SKM-1 (cell line): ENCODE measurements around the gene RLN3.
A peak's percentile ranks its signal among the peaks of the same experiment; 100 is the strongest.

Experiments
- DNase-seq: peaks from one replicate; lab custom pipeline; 2025; ENCODE audit not compliant: unreplicated experiment; lab: John Stamatoyannopoulos, UW

Gene RLN3

GRCh38 chr19:14027856-14028450, at the start of gene RLN3:
Gene RLN3 (plus strand): TSS chr19:14028148. CDS start chr19:14028205, 57 bp downstream.
- DNase-seq: no peak

DNA sequence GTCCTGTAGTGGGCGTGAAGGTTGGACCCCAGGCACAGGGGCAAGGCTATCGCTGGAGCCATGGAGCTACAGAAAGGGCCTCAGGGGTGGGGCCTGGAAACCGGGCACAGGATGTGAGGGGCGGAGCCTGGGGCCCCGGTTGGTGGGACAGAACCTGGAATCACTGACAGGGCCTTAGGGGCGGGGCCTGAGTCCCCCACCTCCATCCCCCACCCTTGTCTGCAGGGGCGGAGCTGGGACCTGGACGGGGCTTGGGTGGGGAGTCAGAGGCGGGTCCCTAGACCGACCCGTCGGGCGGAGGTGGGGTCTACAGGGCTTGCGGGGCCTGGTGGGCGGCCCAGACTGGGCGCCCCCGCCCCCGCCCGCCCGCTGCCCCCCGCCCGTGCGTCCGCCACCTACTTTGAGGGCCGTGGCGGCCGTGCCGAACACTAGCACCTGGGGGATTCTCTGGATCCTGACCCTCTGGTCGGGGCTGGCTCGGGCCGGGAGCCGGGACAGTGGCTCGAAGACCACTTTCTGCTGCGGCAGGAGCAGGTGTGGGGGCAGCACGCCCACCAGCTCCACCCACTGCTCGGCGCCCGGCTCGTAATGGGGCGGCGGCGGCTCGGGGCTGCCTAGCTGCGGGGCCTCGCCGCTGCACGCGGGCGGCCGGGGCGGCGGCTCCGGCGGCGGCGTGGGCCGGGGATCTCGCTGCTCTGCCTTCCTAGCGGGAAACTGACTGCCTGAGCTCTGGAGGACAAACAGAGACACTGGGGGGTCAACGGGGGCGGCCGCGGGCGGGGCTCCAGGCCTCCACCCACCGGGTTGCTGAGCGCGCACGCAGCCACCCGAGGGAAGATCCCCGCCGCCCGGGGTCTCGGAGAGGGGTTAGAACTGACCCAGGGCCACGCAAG, 49.4 kb upstream of the RLN3 start:
- no peak for DNase-seq

DNA sequence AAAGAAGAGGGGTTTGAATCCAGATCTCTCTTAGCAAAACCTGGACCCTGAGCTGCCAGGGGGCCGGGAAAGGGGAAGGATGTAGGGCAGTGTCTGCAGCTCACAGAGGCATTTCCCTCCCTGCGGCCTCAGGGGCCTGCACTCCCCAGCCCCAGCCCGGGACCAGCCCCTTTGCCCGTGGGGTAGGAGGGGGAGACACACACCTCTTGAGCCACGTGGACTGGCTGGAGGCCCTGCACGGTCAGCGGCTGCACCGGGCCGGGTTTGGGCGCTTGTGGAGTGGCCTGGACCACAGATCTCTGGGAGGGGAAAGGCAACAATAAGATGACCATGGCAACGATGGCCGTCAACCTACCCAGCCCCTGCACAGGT, 48.7 kb upstream of the RLN3 start:
- DNase-seq: no peak

- no peak for DNase-seq
Observed at GRCh38 chr19:13979686-13980085, 48.3 kb upstream of the RLN3 start.

- DNase-seq: no peak
Observed at GRCh38 chr19:13980340-13980739, 47.6 kb upstream of the RLN3 start.

- no peak for DNase-seq
Observed at GRCh38 chr19:13981021-13981420, 46.9 kb upstream of the RLN3 start.

DNA sequence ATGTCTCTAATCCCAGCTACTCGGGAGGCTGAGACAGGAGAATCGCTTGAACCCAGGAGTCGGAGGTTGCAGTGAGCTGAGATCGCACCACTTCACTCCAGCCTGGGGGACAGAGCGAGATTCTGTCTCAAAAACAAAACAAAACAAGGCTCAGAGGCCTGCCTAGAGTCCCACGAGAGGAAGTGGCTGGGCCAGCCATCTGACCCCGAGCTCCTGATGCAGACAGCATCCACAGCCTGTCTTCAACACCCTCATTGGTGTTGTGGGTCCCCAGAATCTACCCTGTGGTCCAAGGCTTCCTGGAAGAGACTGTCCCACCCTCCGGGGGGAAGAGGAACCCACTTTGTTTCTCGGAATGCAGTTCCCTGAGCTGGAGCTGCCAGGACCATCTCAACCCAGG, 46.5 kb upstream of the RLN3 start:
- DNase-seq: no peak

GRCh38 chr19:13981988-13982501, 45.9 kb upstream of the RLN3 start:
- no peak for DNase-seq

DNA sequence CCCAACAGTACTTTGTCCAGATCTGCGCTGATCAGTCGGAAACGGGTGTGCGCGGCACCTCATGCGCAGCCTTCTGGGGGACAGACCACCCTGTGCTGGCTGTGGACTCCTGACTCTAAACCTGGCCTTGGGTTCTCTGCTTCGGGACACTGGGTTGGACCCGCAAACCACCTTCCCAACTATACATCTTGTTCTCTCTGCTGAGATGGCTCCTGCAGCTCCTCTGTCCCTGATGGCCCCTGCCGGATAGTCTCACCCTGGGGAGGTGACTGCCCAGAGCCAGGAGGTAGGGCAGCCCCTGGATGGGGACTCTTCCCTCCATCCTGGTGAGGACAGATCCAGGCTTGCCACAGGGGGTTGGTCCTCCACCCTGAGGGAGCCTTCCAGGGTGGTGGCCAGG, 45.2 kb upstream of the RLN3 start:
- no peak for DNase-seq

DNA sequence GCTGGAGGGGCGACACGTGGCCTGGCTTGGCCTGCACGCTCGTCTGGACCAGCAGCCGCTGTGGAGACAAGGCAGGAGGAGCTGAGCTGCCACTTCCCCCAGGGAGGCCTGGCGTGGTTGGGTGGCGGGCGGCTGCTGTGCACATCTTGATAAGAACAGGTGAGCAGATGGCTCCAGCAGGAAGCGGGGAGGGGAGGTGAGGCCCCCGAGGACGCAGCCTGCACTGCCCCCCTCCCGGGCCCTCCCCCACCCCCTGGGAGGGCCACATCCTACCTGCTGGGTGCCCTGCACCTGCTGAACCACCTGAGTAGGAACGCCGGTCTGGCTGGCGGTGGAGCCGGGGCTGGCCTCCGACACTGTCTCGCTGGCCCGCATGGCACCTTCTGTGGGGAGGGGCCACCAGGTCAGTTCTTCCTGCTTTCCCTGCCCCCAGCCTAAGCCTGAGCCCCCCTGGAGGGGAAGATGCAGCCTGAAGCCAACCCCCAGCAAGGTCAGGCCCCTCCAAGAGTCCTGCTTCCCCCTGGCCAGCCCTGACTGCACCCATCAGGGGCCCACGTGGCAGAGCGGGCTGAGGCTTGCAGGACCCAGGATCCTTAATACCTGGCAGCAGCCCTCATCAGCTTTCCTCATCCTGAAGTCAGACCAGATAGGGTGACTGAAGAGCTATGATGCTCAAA, 44.6 kb upstream of the RLN3 start:
- no peak for DNase-seq

GRCh38 chr19:13984186-13984585, 43.8 kb upstream of the RLN3 start:
- no peak for DNase-seq

GRCh38 chr19:13984875-13985741, 42.8 kb upstream of the RLN3 start:
- DNase-seq: no peak

GRCh38 chr19:13985771-13986347, 42.1 kb upstream of the RLN3 start:
- DNase-seq: no peak

GRCh38 chr19:13986348-13986904, 41.5 kb upstream of the RLN3 start:
- peak; percentile 93 for DNase-seq

GRCh38 chr19:13987101-13987890, 40.7 kb upstream of the RLN3 start:
- DNase-seq: peak; percentile 55

DNA sequence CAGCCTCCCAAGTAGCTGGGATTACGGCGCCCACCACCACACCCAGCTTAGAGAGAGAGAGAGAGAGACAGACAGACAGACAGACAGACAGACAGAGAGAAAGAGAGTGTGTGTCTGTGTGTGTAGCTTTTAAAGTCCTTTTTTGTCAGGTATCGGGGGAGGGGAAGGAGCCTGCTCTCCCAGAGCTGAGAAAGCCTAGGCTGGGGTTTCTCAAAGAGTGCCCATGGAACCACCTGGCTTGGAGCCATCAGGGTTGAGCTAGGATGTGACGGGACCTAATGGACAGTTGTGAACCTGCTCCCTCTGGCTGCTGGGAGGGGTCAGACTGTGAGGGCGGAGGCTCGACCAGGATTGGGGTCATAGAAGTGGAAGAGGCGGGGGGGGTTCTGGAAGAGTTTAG, 38.5 kb upstream of the RLN3 start:
- no peak for DNase-seq

DNA sequence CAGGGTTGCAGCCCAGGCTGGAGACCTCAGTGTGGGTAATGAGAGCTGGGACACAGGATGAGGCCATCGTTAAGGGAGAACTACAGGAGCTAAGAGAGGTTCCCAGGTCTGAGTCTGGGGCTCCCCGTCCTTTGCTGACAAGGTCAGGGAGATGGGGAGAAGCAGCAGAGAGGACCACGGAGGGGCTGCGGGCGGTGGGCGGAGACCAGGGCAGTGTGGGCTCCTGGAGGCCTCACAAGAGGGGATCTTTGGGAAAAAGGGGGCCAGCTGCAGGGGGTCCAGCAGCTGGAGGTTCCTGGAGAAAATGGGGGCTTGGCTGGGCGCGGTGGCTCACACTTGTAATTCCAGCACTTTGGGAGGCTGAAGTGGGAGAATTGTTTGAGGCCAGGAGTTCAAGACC, 37.9 kb upstream of the RLN3 start:
- DNase-seq: no peak

DNA sequence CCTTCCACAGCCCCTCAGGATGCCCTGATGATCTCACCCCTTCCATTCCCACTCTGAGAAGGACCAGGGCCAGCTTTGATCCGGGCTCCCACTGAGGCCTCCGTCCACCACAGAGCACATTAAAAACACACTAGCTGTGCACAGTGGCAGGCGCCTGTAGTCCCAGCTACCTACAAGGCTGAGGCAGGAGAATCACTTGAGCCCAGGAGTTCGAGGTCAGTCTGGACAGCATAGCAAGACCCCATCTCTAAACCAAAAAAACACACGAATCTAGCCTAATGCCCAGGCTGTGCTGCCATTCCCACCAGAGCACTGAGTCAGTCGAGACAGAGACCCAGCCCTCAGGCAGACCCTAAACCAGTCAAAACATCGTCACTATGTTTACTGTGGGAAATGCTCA, 35.9 kb upstream of the RLN3 start:
- DNase-seq: no peak

DNA sequence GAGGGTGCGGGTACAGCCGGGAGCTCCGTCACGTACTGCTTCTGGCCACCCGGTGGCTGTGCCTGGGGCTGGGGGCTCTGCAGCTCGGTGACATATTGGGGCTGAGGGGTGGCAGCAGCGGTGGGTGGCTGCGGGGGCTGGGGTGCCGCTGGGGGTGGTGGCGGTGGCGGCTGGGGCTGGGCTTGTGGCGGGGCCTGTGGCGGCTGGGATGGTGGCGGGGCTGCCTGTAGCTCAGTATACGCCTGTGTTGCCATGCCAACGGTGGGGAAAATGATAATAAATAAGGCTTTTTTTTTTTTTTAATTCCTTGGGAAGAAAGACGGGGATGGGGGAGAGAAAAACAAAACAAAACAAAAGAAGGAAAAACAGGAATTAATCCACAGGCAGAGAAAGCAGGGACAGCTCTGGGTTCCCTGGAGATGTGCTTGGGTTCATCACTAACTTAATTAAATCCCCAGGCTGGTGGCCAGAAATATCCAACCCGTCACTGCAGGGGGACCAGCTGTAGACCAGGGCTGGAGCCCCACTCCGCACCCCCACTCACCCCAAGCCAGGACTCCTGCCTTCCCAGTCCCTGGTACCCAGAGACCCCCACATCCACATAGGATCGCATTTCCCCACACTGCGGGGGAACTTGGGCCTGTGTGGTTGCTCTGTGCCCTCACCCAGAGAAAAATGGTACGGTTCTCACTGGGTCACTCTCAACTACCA, 34.2 kb upstream of the RLN3 start:
- DNase-seq: no peak
